Transverse colon (tissue), 4 donors: ENCODE results near the gene EPB41L1. TPM values are rescaled to one million over a fixed set of nuclear protein-coding genes. Genes with fewer than 3 reads are reported as not detected.
A peak's percentile ranks its signal among the peaks of the same experiment; 100 is the strongest.

Experiments
- DNase-seq: peaks from one replicate; pipeline ENCODE4 v3.0.0-alpha.2; 2019
- H3K27ac ChIP-seq, 4 donors: fragments of 200-600 bp; sonication (generic); 2 replicates each; pipeline ENCODE4 v1.5.1; 2016 to 2018; ENCODE audit warnings: inconsistent platforms in 4 of 4
- H3K27me3 ChIP-seq: fragments of 200-600 bp; sonication (generic); 2 replicates; pipeline ENCODE4 v1.5.1; 2017; ENCODE audit warnings: inconsistent platforms
- H3K36me3 ChIP-seq, 4 donors: fragments of 200-600 bp; sonication (generic); 2 replicates each; pipeline ENCODE4 v1.5.1; 2017 to 2019; ENCODE audit warnings: inconsistent platforms in 4 of 4
- H3K4me1 ChIP-seq, 4 donors: fragments of 200-600 bp; sonication (generic); 2 replicates each; pipeline ENCODE4 v1.5.1; 2017 to 2020; ENCODE audit warnings: inconsistent platforms in 4 of 4
- H3K4me3 ChIP-seq, 4 donors: fragments of 200-600 bp; sonication (generic); 1 replicate in 1 of 4; 2 replicates in 3 of 4; pipeline versions ENCODE4 v1.5.1 to v1.6.1; 2017 to 2019; ENCODE audit warnings: inconsistent platforms in 4 of 4
- H3K9me3 ChIP-seq, 2 donors: fragments of 200-600 bp; sonication (generic); 2 replicates each; pipeline ENCODE4 v1.5.1; 2017 to 2019; ENCODE audit warnings: inconsistent platforms in 2 of 2
- CTCF ChIP-seq, 5 experiments: fragments of 200-600 bp in 3 of 5; fragments of 450-650 bp in 2 of 5; sonication (generic) in 3 of 5; IDR thresholded peaks; 1 replicate in 2 of 5; 2 replicates in 3 of 5; pipeline ENCODE4 v1.5.1; 2016 to 2017; ENCODE audit warnings: antibody characterized with exemption in 5 of 5, inconsistent platforms in 3 of 5, mild to moderate bottlenecking in 2 of 5, moderate library complexity in 1 of 5
- EP300 ChIP-seq: sonication (generic); formaldehyde crosslinking; IDR thresholded peaks from one replicate; pipeline ENCODE4 v1.6.1; 2017; ENCODE audit warnings: antibody characterized with exemption, low read depth
- POLR2A ChIP-seq: fragments of 450-650 bp; IDR thresholded peaks from one replicate; pipeline ENCODE4 v1.6.1; 2016; ENCODE audit warnings: antibody characterized with exemption, mild to moderate bottlenecking, moderate library complexity
- POLR2AphosphoS5 ChIP-seq, 3 donors: sonication (generic); formaldehyde crosslinking; IDR thresholded peaks; one replicate each; pipeline ENCODE4 v1.6.1; 2016; ENCODE audit warnings: antibody characterized with exemption in 3 of 3
- WGBS, 2 donors: methylation state at CpG; one replicate each; pipeline ENCODE4 v1.1.5; 2018; ENCODE audit warnings: low coverage in 1 of 2; 5-methylcytosine and 5-hydroxymethylcytosine counted together
- in situ Hi-C, 4 donors: fragments of 200-750 bp; cut with MboI; loops; one replicate each; pipeline versions ENCODE4 v1.15.0 to v1.15.1; 2017; ENCODE audit warnings: low sequenced_read_pairs in 3 of 4, low pct_ligation_motif_present in 1 of 4, low pct_unique_long_range_greater_than_20kb in 1 of 4
- intact Hi-C: fragments of 100-400 bp; cut with DNase I; formaldehyde crosslinking; loops from one replicate; pipeline ENCODE4 v1.15.1; 2023; ENCODE audit warnings: low total_unique reads
- total RNA-seq, 4 donors: library from RNA; depleted of rRNA; stranded (reverse); fragments of >200 nt; gene quantifications; one replicate each; pipeline ENCODE4 v1.1.0, GENCODE V29; 2016

The EPB41L1 gene
- total RNA-seq, 4 donors from 2014 or later, result 36.4 to 167 (median 79.4) TPM

GRCh38 chr20:36234771-36235320 is 80.3 kb downstream of the EPB41L1 start:
- Histone ChIP-seq H3K4me1 (peaks cover 16 to 22% (median 20%) of the 10 kb centered on the region in 4 donors), H3K36me3 (no peaks in the 10 kb centered on the region), H3K4me3 (no peak overlapping the region), H3K27me3 (no peaks in the 10 kb centered on the region), H3K27ac (no peak overlapping the region), H3K9me3 (no peaks in the 10 kb centered on the region)
- DNase-seq, result no peak
- TF ChIP-seq CTCF (IDR thresholded peaks at IDR 0.05) (no peak), POLR2A (no peak), POLR2AphosphoS5 (IDR thresholded peaks at IDR 0.05) (no peak), EP300 (no peak)
- 87 to 93% methylated on average over 3 to 4 of the region's 4 CpGs for WGBS, 2 donors
- intact Hi-C loops (no loop called here), in situ Hi-C loops (no loop called here)

- intact Hi-C loops (no loop called here), in situ Hi-C loops (no loop called here)
- H3K36me3 ChIP-seq, result peaks cover 0 to 12% (median under 1%) of the 10 kb centered on the region in 4 donors
- TF ChIP-seq POLR2A (peak; percentile 57), EP300 (no peak), POLR2AphosphoS5 (IDR thresholded peaks at IDR 0.05) (peak in 2 of 3 donors; percentile 64 to 75)
- H3K4me1 ChIP-seq, result peaks cover 16 to 22% (median 20%) of the 10 kb centered on the region in 4 donors
- no peaks in the 10 kb centered on the region for H3K27me3 ChIP-seq
- WGBS, 2 donors, result 0 to 17% methylated on average over 5 to 44 of the region's 44 CpGs
- H3K9me3 ChIP-seq, result no peaks in the 10 kb centered on the region
- H3K27ac ChIP-seq, result peak within 1 kb of the TSS; percentile 73 to 89 (median 82)
- peak within 1 kb of the TSS; percentile 60 to 95 (median 78) for H3K4me3 ChIP-seq
- DNase-seq, result peak; percentile 84
Measured at GRCh38 chr20:36235892-36236785, 81.6 kb downstream of the EPB41L1 start, which contains the start of gene AAR2. AAR2 (plus strand) TSS chr20:36236478; CDS start chr20:36239869, 3,391 bp downstream.

DNA sequence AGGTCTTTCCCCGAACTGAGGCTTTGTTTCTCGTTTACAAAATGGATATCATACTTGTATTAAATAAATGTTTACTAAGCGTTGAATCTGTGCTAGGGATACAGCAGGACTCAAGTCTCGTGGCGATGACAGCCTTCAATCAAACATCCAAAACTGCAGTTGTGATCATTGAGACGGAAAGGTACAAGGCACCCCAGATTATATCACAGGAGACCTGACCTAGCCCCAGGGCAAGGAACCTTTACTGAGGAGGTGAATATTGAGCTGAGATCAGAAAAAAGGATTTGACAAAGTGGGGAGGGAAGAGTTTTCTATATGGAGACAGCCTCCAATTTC is 82.2 kb downstream of the EPB41L1 start:
- H3K9me3 ChIP-seq, result no peaks in the 10 kb centered on the region
- no peaks in the 10 kb centered on the region for H3K27me3 ChIP-seq
- peak overlapping the region; percentile 73 to 89 (median 82) for H3K27ac ChIP-seq
- TF ChIP-seq CTCF (IDR thresholded peaks at IDR 0.05) (no peak), POLR2A (no peak), EP300 (no peak), POLR2AphosphoS5 (IDR thresholded peaks at IDR 0.05) (no peak)
- intact Hi-C loops (no loop called here), in situ Hi-C loops (no loop called here)
- 0 to 1% methylated on average over 4 to 6 of the region's 6 CpGs for WGBS, 2 donors
- peaks cover 16 to 22% (median 20%) of the 10 kb centered on the region in 4 donors for H3K4me1 ChIP-seq
- H3K4me3 ChIP-seq, result peak overlapping the region; percentile 60 to 95 (median 78)
- peaks cover 0 to 18% (median 4%) of the 10 kb centered on the region in 4 donors for H3K36me3 ChIP-seq
- DNase-seq, result no peak

DNA sequence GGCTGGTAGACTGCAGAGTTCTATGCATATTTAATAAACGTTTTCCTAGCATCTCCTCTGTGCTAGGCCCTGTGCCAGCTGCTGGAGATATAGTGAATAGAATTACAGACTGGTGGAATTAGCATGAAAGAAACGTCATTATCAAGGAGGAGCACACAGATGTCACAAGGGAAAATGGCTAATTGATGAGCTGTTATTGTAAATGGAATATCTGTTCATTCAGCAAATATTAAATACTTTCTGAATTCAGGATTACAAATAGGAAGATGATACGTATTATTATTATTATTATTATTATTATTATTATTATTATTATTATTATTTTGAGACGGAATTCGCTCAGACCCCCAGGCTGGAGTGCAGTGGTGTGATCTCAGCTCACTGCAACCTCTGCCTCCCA is 82.9 kb downstream of the EPB41L1 start:
- Histone ChIP-seq H3K4me3 (peak overlapping the region in 3 of 4 donors; percentile 60 to 95 (median 94)), H3K4me1 (peaks cover 16 to 22% (median 20%) of the 10 kb centered on the region in 4 donors), H3K27me3 (no peaks in the 10 kb centered on the region), H3K27ac (no peak overlapping the region), H3K9me3 (no peaks in the 10 kb centered on the region), H3K36me3 (peaks cover 0 to 20% (median 4%) of the 10 kb centered on the region in 4 donors)
- in situ Hi-C loops (no loop called here), intact Hi-C loops (no loop called here)
- DNase-seq, result no peak
- no peak for TF ChIP-seq POLR2AphosphoS5 (IDR thresholded peaks at IDR 0.05)
- no peak for TF ChIP-seq EP300
- no peak for TF ChIP-seq CTCF (IDR thresholded peaks at IDR 0.05)
- no peak for TF ChIP-seq POLR2A
- WGBS, 2 donors, result 61 to 63% methylated on average over 5 of the region's 5 CpGs
